ENCODE data around the gene ATG10.
A peak's percentile ranks its signal among the peaks of the same experiment; 100 is the strongest.
"Not testable (repeated sequence)": the region's sequence is repeated elsewhere in the genome, so short reads cannot be mapped to it uniquely, and the experiment has no call there.

Gene ATG10

GRCh38 chr5:82058710-82059109 is 86.9 kb downstream of the ATG10 start:
- DNase-seq: peak in 1 of 5 experiments; percentile 4

GRCh38 chr5:82066791-82067190 is 95.0 kb downstream of the ATG10 start:
- no peak for DNase-seq

GRCh38 chr5:82068042-82068441 is 96.2 kb downstream of the ATG10 start:
- not testable (repeated sequence) for DNase-seq

- peak in 1 of 5 experiments; percentile 33 for DNase-seq
These were observed 96.9 kb downstream of the ATG10 start for GRCh38 chr5:82068723-82069122.

GRCh38 chr5:82072138-82072537 is 100.3 kb downstream of the ATG10 start:
- no peak for DNase-seq

GRCh38 chr5:82073179-82073578 is 101.4 kb downstream of the ATG10 start:
- DNase-seq: no peak

GRCh38 chr5:82074950-82075349 is 103.1 kb downstream of the ATG10 start:
- DNase-seq: no peak

GRCh38 chr5:82077496-82077895 is 105.7 kb downstream of the ATG10 start:
- no peak for DNase-seq

DNA sequence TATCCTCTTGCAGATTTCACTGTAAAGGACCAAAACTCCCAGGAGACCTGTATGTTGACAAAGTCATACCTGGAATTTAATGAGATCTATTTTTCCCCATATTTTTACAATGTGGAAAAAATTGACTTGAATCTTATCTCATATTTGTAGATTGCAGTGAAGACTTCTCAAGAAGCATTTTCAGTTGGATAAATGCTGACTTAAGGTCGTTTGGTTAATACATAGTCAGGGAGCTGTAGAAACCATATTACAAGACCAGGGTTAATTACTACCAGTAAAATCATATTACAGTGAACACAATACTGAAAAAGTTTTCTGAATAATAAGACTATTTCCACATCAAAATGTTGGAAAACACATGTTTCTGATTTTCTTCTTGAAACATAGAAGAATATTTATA is 119.8 kb downstream of the ATG10 start:
- DNase-seq: no peak

DNA sequence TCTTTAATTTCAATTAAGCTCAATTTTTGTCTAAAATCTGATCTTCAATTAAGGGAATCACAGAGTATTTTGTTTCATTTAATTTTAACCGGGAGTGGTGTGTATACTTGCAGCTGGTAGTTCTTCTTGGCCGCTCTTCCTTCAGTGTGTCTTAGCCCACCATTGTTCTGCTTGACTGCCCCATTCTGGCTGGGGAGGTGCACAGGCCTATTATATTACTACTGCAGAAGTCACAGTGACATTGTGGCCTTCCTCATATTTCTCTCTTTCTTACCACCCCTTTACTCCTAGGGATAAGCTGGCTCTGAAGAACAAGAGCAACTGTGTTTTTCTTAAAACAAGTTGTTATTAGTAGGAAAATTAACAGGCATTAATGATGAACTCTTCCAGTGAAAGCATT is 123.7 kb downstream of the ATG10 start:
- no peak for DNase-seq

DNA sequence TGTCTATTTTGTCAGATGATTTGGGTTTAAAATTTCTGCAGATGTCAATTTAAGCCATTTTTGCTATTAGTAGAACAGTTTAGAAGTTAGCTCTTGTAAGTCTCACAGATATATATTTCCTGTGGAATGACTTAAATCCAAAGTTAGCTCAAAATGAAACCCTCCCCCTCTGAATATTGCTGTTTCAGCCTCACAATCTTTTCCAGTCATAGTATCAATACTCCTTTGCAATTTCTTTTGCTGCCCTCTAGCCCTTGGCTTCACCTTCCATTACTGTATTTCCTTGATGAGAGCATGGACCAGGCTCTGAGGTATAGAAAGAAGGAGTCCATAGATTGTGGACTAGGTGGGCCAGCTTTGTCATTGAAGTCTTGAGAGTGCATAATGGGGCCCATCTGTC is 124.4 kb downstream of the ATG10 start:
- DNase-seq: no peak

- DNase-seq: peak in 1 of 5 experiments; percentile 62
These were observed 128.7 kb downstream of the ATG10 start for GRCh38 chr5:82100303-82101077.

DNA sequence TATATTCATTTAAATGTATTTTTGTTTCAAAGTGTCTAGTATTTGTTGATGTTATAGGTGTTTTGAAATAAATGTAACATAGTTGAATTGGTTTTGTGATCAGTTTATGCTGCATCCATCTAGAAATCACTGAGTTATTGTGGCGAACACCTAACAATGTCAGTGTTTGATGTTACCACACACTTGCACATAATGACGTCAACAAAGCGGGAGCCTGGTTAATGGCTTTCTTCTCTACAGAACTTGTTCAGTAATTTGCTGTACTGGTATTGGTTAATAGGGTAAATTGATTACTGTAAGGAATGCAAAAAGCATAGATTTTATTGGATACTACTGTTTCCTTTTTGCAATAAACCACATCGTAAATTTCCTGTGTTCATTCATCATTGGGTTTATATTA is 133.0 kb downstream of the ATG10 start:
- DNase-seq: peak in 2 of 5 experiments; percentile 6 to 11

GRCh38 chr5:82105457-82105856 is 133.6 kb downstream of the ATG10 start:
- no peak for DNase-seq

DNA sequence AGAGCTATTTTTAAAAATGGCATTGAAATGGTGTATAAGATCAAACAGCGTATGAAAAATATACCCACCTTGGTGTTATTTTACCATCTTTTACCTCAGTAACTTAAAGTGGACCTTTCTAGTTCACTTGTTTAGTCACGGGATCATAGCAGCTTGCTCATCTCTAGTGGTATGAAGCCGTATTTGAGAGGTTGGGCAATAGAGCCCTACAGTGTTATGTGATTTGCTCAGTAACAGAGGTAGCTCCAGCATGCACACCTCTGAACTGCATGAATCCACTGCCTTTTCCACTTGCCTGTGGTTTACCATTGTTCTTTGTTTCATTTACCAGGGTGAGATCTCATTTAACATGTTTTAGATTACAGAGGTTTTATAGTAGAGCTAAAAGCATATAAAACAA is 134.4 kb downstream of the ATG10 start:
- no peak for DNase-seq

DNA sequence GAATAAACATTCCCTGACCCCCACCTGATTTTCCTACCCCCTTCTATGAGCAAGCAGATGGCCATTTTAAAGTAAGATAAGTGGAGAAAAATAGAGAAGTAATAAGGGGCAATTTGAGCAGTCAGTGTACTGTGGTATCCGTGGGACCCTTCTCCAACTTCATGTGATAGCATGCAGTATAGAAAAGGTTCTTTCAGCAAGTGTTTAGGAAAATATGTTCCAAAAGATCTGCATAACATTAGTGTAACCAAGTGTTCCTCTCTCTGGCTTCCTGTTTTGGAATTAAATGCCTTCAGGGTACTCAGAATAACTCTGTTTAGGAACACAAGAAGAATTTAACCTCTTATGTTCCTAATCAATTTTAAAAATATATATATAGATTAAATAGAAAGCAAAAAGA is 134.9 kb downstream of the ATG10 start:
- DNase-seq: no peak

GRCh38 chr5:82107267-82107666 is 135.4 kb downstream of the ATG10 start:
- DNase-seq: peak in 1 of 5 experiments; percentile 14

DNA sequence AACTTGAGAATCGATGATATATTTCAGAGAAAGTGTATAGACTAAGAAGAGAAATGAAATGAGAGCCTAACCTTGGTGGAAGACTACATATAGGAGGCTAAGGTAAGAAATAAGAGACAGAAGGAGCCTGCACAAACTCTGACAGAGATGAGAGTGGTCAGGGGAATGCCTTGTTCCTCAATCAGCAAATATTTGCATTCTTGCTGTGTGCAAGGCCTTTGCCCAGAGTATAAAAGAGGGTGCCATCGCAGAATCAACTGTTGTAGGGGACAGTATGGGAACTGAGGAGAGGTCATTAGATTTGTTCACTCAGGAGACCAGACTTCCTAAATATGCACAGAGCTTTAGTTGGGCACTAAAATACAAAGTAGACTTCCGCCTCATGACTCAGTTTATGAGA is 137.2 kb downstream of the ATG10 start:
- DNase-seq: no peak

DNA sequence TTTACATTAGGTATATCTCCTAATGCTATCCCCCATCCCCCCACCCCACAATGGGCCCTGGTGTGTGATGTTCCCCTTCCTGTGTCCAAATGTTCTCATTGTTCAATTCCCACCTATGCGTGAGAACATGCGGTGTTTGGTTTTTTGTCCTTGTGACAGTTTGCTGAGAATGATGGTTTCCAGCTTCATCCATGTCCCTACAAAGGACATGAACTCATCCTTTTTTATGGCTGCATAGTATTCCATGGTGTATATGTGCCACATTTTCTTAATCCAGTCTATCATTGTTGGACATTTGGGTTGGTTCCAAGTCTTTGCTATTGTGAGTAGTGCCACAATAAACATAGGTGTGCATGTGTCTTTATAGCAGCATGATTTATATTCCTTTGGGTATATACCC is 138.1 kb downstream of the ATG10 start:
- not testable (repeated sequence) for DNase-seq

- no peak for DNase-seq
These were observed 139.4 kb downstream of the ATG10 start for GRCh38 chr5:82111191-82111590.

DNA sequence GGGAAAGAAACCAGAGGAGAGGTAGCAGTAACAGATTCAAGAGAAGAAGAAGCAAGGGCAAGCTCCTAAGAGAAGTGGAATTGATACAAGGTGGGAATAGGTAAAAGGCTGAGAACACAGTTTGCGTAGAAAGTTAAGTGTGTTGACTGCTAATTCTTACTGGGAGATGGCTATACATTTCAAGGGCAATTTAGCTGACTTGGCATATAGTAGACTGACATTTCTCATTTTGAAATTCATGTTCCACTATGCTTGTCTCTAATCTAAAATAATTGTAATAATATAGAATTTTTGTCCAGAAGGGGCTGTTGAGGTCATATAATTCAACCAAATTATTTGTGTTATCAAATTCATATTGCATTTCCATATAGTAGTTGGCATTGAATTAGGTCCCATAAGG is 144.0 kb downstream of the ATG10 start:
- no peak for DNase-seq

DNA sequence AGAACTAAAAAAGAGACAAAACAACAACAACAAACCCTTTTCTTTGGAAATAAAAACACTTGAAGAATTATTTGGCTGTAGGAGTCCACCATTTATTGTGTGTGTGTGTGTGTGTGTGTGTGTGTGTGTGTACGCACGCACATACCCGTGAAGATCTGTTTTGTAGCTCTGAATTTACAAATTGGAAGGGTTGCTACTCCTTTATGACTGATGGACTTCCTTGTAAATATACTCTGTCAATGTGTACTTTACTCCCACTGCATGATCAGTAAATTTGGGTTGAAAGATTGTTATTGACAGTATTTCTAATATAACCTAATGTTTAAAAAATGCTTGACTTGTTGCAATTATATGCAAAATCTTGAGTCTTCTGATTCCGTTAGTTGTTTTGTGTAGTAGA is 148.1 kb downstream of the ATG10 start:
- DNase-seq: no peak

- DNase-seq: no peak
These were observed 158.0 kb downstream of the ATG10 start for GRCh38 chr5:82129723-82130285.

DNA sequence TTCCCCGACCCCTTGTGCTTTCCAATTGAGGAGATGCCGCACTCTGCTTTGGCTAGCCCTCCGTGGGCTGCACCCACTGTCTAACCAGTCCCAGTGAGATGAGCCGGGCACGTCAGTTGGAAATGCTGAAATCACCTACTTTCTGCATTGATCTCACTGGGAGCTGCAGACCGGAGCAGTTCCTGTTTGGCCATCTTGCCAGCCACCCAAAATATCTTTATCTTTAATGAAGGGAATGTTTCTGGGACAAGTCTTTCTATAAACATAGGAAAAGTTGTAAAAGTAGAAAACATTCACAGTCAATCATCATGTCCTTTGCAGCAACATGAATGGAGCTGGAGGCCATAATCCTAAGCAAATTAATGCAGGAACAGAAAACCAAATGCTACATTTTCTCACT is 158.8 kb downstream of the ATG10 start:
- DNase-seq: no peak

- DNase-seq: no peak
These were observed 165.4 kb downstream of the ATG10 start for GRCh38 chr5:82137205-82137604.

Measured in T-helper 2 cell (primary cell).